HFF-Myc (cell line): ENCODE results near the gene AMIGO1.

Experiments
- DNase-seq: peaks from one replicate; pipeline ENCODE4 v3.0.0-alpha.2; 2011; ENCODE audit warnings: low read depth; ENCODE audit errors: extremely low read depth
- H3K4me3 ChIP-seq: replicated peaks from 2 replicates; pipeline ENCODE4 v1.5.1; 2011; ENCODE audit warnings: low read depth, mild to moderate bottlenecking, control low read depth, low read length
- CTCF ChIP-seq: IDR thresholded peaks from 2 replicates; pipeline ENCODE4 v1.5.1; 2012; ENCODE audit warnings: mild to moderate bottlenecking, low read depth, low read length, control low read depth; ENCODE audit errors: missing control alignments

The AMIGO1 gene

GRCh38 chr1:109509176-109510134 is at the start of gene AMIGO1:
AMIGO1 (minus strand) TSS chr1:109509727; CDS start chr1:109508912, 815 bp downstream.
- DNase-seq: no peak
- peak within 1 kb of the TSS; percentile 46 for H3K4me3 ChIP-seq
- no peak for TF ChIP-seq CTCF

- DNase-seq: no peak
- H3K4me3 ChIP-seq: no peak overlapping the region
- no peak for TF ChIP-seq CTCF
Observed at GRCh38 chr1:109557520-109557919, 48.0 kb upstream of the AMIGO1 start.

- H3K4me3 ChIP-seq: no peak overlapping the region
- no peak for TF ChIP-seq CTCF
- DNase-seq: no peak
Observed at GRCh38 chr1:109556563-109556962, 47.0 kb upstream of the AMIGO1 start.

- DNase-seq: peak; percentile 84
- peak within 1 kb of the TSS; percentile 97 for H3K4me3 ChIP-seq
- TF ChIP-seq CTCF: no peak
Observed at GRCh38 chr1:109548321-109549267, 39.1 kb upstream of the AMIGO1 start, which contains the start of gene GNAI3. GNAI3 (plus strand) TSS chr1:109548615; CDS start chr1:109548721, 106 bp downstream.

GRCh38 chr1:109547463-109548320 is 38.2 kb upstream of the AMIGO1 start:
- no peak for TF ChIP-seq CTCF
- H3K4me3 ChIP-seq: peak overlapping the region; percentile 97
- no peak for DNase-seq
